GM19397 (cell line): ENCODE data around the gene ZMYND10.
A peak's percentile ranks its signal among the peaks of the same experiment; 100 is the strongest.

Source experiments
- ATAC-seq: cut with Tn5 transposase; IDR thresholded peaks from one replicate; pipeline ENCODE4 v1.9.1; 2021; ENCODE audit warnings: mild to moderate bottlenecking, moderate library complexity; ENCODE audit not compliant: unreplicated experiment

The ZMYND10 gene

GRCh38 chr3:50371133-50371685 lies 25.7 kb upstream of the ZMYND10 start:
- no peak for ATAC-seq

DNA sequence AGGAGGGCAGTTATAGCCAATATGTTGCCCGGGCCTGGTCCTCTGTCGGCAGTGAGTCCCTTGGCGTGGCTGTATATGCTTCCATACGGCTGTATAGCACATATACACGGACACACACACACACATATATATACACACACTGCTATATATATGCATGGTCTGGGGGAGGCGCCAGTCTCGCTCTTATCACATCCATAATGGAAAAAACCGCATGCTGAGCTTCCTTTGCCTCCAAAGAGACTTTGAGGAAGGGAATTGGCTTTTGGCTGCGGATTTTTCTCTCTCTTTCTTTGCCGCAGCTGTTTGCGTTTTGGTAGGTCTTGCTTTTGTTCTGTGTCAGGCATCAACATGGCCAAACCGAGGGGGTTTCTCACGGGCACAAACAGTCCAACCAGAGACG lies 25.1 kb upstream of the ZMYND10 start:
- ATAC-seq: no peak

DNA sequence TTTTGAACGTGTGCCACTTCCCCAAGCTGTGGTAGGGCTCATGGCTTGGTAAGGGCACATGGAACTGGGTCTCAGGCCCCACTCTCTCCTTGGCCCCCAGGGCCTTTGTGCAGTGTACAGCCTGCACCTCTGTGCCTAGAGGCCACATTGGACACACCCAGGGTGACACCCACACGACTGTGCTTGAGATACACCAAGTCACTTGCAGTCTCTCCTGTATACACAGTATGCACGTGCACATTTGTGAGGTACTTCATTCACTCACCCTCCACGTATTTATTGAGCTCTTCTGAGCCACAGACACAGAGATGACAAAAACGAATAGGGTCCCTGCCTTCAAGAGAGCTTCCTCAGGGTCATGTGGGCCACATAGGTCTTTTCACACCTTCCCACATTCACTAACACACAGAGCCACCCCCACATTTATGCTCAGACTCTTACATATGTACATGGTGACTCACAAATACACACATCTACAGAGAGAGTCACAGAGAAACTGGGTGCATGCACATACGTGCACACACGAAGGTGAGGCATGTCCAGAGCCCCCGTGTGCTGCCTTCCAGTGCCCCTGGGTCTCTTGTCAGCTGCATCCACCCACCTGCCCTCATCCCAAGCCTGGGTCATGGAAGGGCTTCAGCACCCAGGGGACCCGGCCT lies 23.6 kb upstream of the ZMYND10 start:
- no peak for ATAC-seq

GRCh38 chr3:50365842-50366220 lies 20.3 kb upstream of the ZMYND10 start:
- ATAC-seq: no peak

GRCh38 chr3:50365080-50365841 lies 19.7 kb upstream of the ZMYND10 start:
- peak; percentile 81 for ATAC-seq

GRCh38 chr3:50364573-50365079 lies 19.1 kb upstream of the ZMYND10 start:
- no peak for ATAC-seq

GRCh38 chr3:50359760-50360110 lies 14.2 kb upstream of the ZMYND10 start:
- no peak for ATAC-seq

GRCh38 chr3:50358911-50359759 lies 13.6 kb upstream of the ZMYND10 start, which contains the start of gene TMEM115:
TSS of gene TMEM115 (minus strand) at chr3:50359521. CDS start at chr3:50359063, 458 bp downstream.
- peak; percentile 95 for ATAC-seq

DNA sequence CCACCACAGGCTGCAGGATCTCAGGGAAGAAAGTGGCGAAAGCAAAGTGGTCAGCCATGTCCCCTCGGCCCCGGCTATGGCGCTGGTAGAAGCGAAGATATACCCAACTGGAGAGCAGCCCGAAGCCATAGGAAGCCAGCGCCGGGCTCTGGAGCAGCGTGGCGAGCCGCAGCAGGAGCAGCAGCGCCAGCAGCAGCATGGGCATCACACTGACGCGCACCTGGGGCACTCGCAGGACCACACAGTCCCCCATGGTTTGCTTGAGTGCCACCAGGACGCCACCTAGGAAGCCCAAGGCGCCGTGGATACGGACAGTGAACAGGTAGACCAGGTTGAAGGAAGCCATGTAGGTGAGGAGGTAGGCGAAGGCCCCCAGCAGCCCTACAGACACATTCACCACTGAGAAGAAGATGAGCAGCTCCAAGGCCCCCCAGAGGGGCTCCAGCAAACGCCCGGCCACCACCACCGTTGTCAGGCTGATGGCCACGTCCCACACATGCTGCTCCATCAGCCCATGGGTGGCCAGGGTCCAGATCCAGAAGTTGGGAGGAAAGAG lies 12.9 kb upstream of the ZMYND10 start:
- no peak for ATAC-seq

DNA sequence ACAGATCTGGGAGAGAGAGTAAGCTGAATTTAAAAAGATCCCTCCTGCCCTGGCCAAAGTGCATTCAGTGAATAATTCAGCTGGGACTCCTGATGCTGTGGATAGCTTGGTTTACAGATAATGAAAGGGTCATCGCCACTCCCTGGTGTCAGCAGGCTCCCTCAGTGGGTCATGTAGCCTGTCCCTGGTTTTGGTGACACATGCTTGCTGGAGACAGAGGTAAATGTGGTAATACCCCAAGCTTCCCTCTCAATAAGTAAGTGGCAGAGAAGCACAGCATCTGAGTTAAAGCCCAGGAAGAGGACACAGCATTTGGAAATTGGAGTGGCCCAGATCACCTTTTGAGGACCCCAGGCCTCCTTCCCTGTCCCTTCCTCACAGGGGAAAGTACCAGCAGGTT lies 11.9 kb upstream of the ZMYND10 start:
- ATAC-seq: no peak

GRCh38 chr3:50356553-50356952 lies 11.0 kb upstream of the ZMYND10 start:
- no peak for ATAC-seq

DNA sequence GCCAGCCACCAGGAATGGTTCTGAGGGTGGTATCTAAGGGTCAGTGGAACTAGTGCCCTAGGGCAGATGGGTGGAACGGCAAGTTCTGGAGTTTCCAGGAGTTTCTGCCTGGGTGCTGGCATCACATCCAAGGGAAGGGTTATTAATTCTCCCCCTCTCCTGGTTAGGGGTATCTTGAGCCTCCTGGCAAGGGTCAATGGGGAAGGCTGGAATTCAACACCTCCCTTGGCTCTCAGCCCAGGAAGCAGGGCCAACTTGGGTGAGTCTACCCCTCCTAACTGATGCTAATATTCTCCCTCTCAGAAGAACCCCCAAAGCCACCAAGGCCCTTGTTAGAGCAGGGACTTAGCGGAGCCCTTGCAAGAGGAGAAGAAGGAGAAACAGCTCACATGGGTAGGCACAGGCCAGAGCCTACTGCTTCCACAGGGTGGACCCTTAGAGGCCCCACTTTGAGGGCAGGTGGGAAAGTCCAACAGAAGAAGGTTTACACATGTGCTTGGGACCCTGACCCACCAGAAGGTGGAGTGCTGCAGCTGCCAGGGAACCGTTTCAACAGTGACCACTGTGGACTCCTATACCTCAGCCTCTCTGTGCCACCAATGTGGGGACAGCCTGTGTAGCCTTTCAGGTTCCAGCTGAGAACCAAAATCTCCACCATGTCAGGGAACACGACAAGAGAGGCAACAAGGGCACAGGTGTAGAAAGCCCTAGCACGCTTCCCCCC lies 10.5 kb upstream of the ZMYND10 start:
- no peak for ATAC-seq

DNA sequence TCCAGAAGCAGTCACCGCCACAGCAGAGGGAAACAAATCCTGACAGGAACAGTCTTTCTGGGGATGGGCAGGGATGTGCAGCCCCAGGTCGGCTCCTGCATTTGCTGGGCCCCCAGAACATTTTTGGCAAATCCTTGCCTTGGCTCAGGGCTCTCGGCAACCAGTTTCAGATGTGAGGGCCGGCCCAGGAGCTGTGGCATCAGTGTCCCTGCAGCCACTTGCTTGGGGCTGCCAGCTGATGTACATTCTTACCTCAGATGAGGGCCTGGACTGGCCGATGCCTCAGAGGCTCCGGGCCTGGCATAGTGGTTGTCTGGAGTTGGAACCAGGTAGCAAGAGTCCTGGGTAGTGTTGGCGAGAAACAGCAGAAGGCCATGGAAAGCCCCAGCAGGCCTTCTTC lies 9.3 kb upstream of the ZMYND10 start:
- ATAC-seq: no peak

DNA sequence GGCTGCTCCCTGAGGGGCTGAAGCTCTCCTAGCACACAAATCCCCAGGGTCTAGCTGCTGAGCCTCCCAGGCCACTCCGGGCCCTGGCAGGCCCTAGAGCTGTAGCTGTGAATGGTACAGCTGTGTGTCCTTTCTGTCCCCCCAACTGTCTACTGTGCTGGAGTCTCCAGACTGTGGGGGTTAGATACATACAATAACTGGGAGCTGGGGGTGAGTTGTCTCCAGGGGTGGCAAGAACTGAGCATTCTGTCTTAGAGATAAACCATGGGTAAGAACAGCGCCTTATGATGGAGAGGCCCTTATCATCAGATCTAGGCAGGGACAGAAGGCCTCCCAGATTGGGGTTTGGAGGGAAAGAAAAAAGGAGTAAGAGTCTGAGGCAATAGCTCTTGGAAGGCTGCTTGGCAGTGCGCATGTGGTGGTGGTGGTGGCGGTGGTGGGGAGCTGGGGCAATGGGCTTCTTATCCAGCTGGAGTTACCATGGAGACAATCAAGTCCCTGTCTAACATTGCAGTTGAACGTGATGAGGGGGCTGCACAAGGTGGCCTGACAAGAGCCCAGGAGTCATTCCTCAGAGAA lies 8.7 kb upstream of the ZMYND10 start:
- no peak for ATAC-seq

DNA sequence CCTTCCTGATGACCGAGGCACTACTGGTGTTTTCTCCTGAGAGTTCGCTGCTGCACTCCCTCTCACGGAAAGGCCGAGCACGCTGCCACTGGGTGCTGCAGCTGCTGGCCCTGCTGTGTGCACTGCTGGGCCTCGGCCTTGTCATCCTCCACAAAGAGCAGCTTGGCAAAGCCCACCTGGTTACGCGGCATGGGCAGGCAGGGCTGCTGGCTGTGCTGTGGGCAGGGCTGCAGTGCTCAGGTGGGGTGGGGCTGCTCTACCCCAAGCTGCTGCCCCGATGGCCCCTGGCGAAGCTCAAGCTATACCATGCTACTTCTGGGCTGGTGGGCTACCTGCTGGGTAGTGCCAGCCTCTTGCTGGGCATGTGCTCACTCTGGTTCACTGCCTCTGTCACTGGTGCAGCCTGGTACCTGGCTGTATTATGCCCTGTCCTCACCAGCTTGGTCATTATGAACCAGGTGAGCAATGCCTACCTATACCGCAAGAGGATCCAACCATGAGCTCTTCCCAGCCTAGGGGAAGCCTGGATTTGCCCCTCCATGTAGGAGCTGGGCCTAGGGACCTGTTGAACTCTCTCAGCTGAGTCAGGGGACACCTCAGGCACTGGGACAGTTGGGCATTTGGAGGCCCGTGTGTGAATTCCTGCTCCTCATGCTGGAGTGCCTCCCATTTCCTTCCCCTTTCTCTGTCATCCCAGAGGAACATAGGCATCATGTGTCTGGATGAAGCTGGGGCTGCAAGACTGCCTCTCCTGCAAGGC lies 7.9 kb upstream of the ZMYND10 start:
- ATAC-seq: no peak

- ATAC-seq: no peak
Measured at GRCh38 chr3:50352781-50353180, 7.2 kb upstream of the ZMYND10 start.

DNA sequence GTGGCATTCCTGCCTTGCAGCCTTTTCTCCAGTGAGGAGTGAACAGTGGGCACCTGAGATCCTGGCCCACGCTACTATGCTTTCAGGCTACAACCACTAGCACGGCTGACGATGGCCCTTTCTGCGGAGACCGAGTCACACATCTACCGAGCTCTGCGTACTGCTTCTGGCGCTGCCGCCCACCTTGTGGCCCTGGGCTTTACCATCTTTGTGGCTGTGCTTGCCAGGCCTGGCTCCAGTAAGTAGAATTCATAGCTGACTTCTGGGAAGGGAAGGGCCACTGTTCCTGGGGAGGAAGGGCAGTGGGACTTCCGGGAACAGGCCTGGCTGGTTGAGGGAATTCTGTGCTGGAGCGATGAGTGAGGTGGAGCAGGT lies 5.8 kb upstream of the ZMYND10 start:
- ATAC-seq: no peak

DNA sequence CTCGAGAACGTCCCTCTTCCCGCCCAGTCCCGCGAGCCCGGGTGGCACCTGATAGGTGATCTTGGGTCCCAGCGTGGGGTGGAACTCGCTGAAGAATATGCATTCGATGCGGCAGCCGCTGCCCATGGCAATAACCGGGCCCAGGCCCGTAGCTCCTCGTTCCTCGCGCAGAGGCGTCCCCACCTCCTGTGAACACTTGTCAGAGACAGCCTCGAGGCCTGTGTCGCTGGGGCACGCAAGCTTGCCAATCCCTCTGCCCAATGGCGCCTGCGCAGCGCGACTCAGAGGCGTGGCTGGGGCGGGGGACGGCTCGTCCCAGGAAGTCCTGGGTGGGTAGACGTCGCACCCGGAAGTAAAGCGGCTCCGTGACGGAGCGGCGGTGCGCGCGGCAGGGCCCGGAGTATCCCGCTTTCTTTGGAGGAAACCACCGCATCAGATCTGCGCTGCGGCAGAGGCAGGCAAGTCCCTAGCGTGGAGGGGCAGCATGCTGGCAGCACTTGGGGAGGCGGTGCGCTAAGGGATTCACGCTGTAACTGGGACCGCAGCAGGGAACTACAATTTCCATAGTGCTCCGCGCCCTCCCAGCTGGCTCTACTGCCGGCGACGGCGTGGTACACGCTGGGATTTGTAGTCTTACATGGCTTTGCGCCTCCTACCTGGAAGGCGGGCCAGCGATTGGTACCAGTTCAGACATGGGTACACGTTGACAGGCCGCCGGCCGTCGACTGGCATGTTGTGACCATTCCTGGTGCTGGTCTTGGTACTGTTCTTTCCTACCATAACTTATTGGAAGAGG lies 5.2 kb upstream of the ZMYND10 start, which contains the start of the genes CYB561D2 and NPRL2:
CYB561D2 (plus strand) TSS at position 336 of the 796 bp plus-strand sequence. CDS start 572 bp downstream, outside the sequence.
NPRL2 (minus strand) TSS at position 249 of the 796 bp plus-strand sequence; CDS start at position 126, 123 bp downstream.
- ATAC-seq: peak; percentile 84
